A172 (cell line): ENCODE data around the gene HLF. TPM values are rescaled to one million over a fixed set of nuclear protein-coding genes. Genes with fewer than 3 reads are reported as not detected.

Experiments
- DNase-seq: peaks from one replicate; pipeline ENCODE4 v3.0.0-alpha.2; 2015; ENCODE audit warnings: low spot score
- total RNA-seq: library from RNA; depleted of rRNA; stranded (reverse); fragments of >200 nt; shearing (Covaris generic); gene quantifications from 2 replicates; pipeline ENCODE4 v1.2.3, GENCODE V29; 2014

The HLF gene
- total RNA-seq, 1 experiment from 2014 or later = not detected

DNA sequence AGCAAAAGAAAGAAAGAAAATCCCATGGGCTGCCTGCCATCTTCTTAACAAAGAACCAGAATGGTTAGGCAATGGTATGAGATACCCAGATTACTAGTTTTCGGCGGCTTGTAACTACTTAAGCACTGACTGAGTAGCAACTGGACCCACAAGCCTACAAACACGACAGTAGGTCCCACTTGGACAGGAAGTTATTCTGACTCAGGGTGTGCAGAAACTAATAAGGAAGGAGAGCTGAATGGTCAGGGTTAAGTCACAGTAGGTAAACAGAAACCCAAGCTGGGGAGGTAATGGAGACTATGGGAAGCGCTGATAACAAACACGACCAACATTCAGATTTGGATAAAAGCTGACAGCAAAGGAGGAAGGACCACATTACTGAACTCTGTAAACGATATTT is 10.4 kb upstream of the HLF start:
- DNase-seq = no peak

DNA sequence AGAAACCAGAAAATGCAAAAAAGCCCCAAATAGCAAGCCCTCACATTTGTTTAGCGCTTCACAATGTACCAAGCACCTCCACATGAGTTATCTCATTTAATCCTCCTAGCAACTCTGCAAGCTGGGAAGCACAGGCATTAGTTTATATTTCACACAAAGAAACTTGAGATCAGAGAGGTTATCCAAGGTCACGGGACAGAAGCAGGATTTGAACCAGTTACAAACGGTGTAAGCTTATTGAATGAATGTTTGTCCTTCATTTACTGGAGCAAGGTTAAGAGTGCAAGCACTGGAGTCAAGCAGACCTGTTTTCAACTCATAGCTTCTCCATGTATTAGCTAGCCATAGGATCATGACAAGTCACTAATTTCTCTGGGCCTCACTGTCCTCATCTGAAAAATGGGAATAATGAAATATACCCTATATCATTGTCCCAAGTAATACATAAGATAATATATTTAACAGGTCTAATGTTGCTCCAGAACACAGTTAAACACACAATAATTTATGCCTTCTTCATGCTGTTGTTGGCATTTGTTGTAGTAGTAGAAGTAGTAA is 6.1 kb upstream of the HLF start:
- no peak for DNase-seq

DNA sequence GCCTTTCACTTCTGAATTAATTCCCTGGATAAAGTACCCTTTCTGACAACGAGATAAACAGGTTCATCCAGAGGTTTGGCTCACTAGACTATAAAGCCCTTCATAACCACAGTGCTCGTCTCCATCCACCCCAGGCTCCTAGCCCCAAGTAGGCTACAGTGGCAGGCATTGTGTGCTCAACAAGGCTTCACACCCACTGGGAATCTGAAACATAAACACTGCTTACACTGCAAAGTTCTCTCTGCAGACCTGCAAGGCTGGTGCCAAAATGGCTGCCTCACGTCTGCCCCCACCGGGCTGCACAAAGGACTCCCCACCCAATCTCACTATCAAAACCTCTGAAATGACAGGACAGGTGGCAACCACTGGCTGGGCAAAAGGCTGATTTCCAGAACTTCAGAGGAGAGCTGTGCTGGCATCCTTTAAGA is 5.1 kb upstream of the HLF start:
- DNase-seq = no peak

DNA sequence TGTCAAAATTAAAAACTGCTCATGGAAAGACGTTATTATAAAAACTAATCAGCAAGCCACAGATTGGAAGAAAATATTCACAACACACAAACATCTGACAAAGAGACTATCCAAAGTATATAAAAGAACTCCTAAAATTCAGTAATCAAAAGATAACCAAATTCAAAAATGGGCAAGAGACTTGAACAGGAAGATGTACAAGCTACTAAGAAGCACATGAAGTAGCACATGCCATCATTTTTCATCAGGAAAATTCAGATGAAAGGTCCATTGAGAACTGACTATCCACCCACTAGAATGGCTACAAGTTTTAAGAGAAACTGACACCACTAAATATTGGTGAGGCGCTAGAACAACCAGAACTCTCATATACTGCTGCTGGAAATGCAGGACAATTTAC is 3.4 kb upstream of the HLF start:
- DNase-seq = no peak

DNA sequence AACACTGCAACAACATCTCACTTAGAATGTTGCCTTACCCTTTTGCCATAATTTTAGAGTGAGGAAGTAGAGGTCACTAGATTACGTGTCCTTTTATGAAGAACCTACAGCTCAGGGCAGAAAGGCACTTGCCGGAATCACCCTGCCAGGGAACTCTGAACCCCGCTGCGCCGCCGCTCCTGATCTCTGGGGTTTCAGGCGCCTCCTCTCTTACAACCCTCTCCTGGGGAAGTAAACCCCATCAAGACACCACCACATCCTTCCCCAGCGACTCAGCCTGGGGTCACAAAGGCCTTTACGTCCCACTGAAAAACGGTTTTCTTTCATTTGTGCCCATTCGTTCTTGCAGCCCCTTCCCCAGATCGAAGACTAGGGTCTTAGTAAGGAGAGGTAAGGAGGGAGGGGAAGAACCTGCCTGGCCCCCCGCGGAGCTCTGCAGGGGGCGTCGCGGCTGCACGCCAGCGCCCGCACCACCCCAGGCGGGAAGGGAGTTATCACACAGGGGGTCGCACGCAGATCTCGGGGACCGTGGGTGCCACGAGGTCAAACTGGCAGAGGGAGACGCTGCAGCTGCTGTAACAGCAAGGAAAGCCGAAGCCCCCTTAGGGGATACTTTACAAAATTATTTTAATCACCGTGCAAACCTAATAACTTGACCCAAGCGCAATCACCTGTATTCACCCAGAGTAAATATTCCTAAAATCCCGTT is 1.0 kb upstream of the HLF start:
- no peak for DNase-seq

DNA sequence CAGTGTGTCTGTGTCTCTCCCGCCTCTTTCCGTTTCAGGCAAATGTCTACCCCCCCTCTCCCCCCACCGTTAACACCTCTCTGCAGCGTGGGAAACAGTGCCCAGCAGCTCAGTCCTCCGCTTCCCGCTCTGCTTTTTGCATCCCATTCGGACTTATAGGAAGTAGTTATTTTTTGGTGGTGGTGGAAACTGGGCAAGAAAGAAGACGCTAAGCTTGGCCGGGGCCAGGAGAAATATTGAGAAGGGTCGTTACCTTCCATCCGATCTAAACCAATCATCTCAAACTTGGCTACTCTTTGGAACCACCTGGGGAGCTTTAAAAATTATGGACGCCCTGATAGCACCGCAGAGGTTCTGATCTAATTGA is 499 bp upstream of the HLF start:
- DNase-seq = no peak

DNA sequence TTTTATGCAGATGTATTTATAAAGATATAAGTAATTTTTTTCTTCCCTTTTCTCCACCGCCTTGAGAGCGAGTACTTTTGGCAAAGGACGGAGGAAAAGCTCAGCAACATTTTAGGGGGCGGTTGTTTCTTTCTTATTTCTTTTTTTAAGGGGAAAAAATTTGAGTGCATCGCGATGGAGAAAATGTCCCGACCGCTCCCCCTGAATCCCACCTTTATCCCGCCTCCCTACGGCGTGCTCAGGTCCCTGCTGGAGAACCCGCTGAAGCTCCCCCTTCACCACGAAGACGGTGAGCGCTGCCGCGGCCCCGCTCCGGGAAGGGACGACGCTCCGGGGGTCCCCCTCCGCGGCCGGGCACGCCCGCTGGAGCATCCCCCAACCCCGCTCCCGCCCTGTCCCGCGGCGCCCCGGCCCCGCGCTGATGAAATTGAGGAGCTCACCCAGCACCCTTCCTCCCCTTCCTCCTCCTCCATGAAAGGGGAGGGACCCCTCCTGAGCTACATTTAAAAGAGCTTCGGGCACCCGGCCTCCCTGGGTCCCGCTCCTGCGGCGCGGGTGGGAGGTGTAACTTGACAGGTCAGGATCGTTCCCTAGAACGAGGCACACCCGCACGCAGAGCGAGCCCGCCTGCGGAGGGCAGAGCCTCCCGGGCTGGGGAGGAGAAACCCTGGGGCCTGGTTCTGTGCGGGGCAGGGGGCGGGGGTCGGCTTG is 706 bp downstream of the HLF start:
- DNase-seq = no peak

DNA sequence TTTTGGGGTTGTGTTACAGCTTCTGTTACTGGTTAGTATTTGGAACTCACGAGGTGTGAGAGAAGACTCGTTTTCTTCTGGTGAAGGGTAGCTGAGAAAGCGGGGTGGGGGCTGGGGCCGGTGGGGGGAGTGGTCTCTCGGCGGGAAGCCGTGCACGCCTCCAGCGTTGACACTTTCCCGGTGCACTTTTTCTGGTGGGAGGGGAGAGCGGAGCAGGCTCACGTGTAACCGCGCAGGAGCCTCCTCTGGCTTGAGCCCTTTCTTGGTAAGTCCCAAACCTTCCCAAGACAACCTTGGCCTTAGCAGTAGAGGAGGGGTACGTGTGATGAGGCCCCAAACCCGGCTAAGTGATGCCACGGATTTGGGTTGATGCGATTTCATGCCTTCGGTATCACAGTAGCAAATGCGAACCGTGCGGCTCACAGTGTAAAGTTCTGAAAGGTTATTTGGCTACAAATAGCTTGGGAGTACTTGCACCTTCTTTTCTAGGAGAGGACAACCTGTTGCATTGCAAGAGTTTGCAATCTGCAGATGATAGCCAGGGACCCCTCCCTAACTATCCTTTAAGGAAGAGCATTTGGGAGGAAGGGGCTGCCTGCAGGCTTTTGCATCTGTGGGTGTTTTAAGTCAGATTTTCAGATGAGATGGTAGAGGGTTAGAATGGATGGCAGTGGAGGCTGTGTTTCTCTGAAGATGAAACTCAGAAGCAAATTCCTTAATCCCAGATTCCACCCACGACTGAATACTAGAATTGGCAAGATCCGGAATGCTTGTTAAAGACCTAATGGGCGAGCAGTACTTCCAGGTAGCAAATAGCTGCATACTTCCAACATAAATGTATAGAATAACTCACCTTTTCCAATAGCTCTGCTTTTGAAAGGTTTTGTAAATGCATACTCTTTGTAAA is 1.5 kb downstream of the HLF start:
- DNase-seq = no peak

DNA sequence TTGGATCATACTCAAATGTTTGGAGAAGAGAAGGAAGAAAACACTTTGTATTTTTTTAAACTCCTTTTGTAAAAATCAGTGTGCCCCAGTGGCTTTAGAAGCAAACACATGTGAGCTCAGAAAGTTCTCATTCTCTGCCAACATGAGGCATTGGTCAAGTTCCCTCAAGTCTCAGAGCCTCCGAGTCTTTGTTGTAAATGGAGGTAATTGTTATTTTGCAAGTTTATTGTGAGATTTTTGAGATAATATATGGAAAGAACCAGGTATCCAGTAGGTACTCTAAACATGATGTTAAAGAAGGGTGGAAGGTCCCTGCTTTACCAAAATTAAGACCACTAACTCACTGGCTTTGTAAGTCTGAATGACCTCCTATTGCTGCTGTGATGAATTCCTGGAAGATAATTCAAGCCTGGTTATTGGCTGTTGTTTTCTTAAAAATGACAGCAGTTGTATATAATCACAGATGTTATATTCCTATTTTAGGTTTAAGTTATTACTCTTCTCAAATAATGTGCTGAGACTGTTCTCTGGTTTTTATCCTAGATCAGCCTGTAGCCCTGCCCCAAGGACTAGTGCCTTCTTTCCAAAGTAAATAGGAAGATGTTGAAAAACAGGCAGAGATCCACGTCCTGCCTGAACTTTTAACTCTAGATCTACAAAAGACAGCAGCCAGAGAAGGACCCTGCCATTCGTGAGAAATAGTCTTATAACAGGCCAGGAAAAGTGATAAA is 2.4 kb downstream of the HLF start:
- DNase-seq = no peak

DNA sequence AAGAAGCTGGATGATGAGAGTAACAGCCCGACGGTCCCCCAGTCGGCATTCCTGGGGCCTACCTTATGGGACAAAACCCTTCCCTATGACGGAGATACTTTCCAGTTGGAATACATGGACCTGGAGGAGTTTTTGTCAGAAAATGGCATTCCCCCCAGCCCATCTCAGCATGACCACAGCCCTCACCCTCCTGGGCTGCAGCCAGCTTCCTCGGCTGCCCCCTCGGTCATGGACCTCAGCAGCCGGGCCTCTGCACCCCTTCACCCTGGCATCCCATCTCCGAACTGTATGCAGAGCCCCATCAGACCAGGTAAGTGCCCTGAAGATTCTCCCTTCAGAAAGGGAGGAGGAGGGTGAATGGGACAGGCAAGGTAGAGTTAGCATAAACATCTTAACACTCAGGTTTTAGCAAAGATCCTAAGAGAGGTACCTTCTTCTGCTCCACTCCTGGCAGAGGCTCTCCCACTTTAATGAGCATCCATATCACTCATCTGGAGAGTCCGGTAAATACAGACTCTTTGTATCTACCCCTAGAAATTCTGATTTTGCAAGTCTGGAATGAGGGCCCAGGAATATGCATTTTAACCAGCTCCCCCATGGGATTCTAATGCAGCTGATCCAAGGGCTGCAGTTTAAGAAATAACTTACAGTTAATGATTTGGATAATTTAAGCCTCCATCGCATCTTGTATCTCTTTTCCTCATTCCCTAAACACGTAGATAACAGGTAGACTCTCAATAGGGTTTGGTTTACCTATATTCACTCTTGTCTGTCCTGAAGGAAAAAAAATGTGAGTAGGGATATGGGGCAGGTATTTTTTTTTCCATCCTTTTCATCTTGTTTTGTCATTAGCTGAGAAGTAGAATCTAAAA is 3.3 kb downstream of the HLF start:
- DNase-seq = no peak

DNA sequence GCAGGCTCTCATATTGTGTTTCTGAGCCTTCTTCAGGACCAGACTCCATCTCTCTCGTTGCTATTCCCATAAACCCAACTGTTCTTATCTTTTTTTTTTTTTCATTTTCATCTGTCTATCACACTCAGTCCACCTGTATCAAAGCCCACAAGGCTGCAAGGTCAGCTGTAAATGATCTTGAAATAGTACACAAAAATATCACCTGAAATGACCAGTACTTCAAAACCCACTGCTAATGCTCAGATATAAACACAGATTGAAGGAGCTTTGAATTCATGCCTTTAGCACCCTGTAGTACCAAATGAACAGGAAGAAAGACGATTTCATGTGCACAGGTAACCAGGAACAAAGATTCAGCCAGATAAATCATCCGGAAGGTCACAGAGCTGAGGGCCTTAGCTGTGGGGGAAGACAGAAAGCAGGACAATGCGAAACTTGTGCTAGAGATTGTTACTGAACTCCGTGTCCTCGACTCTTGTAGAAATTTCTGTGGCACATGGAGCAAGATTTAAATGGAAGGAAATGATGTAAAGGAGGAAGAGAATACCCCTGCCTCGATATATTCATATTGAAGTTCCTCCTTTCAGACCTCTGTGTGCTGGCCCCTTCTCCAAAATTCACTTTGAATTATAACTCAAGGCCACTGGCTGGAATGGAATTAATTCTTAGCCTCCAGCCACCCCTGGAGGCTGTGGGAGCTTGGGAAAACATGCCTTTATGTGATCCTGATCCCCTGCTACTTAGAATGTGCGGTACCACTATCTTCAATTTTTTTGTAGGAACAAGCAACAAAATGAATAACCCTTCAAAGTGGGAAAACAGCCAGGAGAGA is 4.1 kb downstream of the HLF start:
- DNase-seq = no peak

DNA sequence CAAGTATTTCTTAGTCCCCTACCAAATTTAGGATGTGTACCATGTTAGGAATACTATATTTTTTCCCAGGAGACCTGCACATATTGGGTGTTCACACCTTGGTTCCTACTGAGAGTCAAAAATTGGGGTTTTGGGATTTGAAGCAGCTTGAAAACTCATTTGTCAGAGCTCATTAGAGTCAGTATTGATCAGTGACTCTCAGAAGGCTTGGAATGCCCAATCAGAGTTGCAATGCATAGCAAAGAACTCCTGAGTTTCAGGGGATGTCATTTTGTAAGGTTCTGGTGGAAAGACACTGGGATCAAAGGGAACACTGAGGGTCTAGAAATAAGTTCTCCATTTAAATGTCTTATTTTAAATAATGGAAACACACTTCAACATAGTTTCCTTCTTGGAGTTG is 5.1 kb downstream of the HLF start:
- DNase-seq = no peak

DNA sequence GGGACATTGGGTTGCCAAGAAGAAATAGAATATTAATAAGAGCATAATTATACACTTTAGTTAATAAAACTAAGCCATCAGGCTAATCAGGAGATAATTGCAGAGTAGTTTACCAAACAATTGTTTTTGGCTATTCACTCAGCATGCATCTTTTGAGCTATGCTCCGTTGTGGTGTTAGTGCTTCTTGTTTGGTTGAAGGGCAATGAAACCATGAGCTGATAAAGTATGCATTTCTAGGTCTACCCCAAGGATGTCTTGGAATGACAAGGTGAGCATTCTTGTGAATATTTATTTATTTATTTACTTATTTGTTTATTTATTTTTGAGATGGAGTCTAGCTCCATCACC is 6.4 kb downstream of the HLF start:
- no peak for DNase-seq

DNA sequence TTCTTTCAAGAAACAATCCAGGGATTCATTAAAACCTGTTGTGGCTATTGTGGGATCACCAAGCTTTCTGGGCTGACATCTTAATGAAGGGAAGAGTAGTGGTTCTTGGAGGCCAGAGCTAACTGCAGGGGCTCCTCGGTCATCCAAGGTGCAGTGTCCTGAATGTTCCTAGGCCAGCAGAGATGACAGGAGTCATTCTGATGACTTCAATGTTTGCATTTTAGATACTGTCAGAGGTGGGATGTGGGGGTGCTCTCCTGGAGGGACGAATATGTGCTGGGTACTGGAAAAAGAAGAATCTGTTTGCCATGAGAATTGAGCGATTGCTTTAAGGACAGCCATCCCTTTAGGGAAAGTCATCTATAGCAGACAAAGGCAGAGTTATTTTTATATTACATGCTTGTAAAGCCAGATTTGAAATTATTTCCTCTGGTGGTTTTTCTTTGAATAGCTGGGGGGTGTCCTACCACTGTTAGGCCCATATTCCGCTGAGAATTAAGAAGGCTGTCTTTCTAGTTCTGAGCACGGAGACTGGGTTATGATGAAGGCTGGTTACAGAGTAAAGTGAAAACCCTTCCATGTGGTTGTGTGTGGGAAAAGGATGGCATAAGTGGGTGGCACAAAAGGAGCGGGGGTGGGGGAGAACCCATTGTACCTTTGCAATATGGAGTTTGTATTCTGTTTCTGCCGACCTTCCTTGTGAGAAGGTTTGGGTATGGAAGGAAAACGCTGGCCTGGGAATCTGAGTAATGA is 7.4 kb downstream of the HLF start:
- DNase-seq = no peak

DNA sequence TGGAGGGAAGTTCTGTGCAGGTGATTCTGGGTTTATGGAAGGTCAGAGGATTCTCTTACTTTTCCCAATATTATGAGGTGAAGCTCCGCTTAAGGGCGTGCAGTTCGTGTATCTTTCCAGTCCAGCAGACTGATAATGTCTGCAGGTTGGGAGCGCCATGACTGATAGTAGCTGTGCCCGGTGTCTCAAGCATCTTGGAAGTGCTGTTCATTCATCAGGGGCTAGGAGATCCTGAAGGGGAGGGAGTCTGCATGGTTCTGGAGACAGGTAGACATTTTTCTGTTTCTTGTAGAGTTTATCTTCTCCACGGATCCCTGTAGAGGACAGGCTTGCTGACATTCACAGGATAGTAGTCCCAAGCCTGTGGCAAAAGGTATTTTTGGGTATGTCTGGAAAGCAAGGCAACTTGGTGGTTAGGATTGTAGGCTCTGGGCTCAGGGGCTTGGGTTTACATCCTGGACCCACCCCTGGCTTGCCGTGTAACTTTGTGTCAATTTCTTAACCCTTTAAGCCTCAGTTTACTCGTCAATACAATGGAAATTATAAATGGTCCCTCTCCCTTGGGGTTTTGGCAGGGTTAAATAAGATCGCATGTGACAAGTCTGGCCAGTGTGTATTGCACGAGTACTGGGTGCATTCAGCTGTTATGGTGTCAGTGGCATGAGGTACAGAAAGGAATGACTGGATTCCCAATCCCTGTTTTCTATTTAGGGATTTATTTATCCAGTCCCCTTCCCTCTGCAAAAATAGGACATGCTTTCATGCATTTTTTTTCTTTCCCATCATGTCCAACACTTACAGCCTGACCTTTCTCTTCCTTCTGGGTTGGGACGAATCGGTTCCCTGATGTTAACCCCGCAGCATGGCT is 8.2 kb downstream of the HLF start:
- DNase-seq = no peak

DNA sequence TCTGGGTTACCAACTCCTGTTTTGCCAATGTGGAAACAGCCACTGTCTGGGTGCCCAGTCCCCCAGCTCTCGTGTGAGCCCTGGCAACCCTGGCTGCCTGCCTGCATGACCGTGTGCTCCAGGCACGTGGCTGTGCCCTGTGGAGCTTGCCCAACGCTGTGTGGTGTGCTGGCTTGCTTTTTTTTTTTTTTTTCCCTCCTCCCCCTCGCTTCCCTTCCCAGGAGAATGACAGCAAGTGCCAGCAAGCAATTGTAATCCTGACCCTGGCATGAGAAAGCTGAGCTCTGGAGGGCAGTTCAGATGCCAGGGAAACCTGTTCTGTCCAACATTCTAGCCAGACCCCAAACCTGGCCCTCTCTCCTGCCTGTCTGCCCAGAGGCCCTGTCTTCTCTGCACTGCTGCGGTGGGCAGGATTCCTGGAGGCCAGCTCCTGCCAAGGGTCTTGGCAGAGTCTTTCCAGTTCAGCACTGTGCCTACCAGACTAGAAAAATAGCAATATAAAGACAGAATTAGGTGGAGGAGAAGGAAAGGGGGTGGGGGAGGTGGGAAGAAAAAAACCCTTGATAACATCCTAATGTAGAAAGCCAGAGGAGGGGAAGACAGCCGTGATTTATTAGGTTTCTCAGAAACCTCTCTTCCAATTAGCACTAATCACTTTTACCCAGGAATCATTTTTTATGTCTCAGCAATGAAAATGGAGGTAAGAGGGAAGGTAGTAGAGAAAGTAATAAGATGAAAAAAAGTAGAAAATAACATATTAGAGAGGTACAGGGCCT is 9.0 kb downstream of the HLF start:
- DNase-seq = no peak
